Measurements from ENCODE around the gene ADGRL3. TPM values are rescaled to one million over a fixed set of nuclear protein-coding genes. Genes with fewer than 3 reads are reported as not detected.
"Not testable (repeated sequence)": the region's sequence is repeated elsewhere in the genome, so short reads cannot be mapped to it uniquely, and the experiment has no call there.

The ADGRL3 gene
- total RNA-seq, 2 experiments from 2014 or later, result not detected

GRCh38 chr4:61959087-61959486 is 759.0 kb downstream of the ADGRL3 start:
- POLR2A ChIA-PET, result no interaction called here
- ATAC-seq (ENCODE audit: low read depth), result no peak
- Mint-ChIP-seq H3K36me3 (no peaks in the 10 kb centered on the region), H3K4me3 (no peak overlapping the region), H3K27ac (no peak overlapping the region), H3K27me3 (no peaks in the 10 kb centered on the region), H3K9me3 (peaks cover 8% of the 10 kb centered on the region), H3K4me1 (no peaks in the 10 kb centered on the region)
- DNase-seq, result no peak

- Mint-ChIP-seq H3K4me3 (no peak overlapping the region), H3K27me3 (no peaks in the 10 kb centered on the region), H3K27ac (no peak overlapping the region), H3K9me3 (peaks cover 2% of the 10 kb centered on the region), H3K4me1 (no peaks in the 10 kb centered on the region), H3K36me3 (no peaks in the 10 kb centered on the region)
- POLR2A ChIA-PET, result no interaction called here
- ATAC-seq (ENCODE audit: low read depth) (no peak), DNase-seq (no peak)
Measured at GRCh38 chr4:61984260-61984909, 784.3 kb downstream of the ADGRL3 start.

- DNase-seq (no peak), ATAC-seq (ENCODE audit: low read depth) (no peak)
- POLR2A ChIA-PET, result no interaction called here
- H3K4me3 Mint-ChIP-seq, result no peak overlapping the region
- peaks cover 2% of the 10 kb centered on the region for H3K9me3 Mint-ChIP-seq
- H3K4me1 Mint-ChIP-seq, result no peaks in the 10 kb centered on the region
- H3K27me3 Mint-ChIP-seq, result no peaks in the 10 kb centered on the region
- H3K36me3 Mint-ChIP-seq, result no peaks in the 10 kb centered on the region
- H3K27ac Mint-ChIP-seq, result no peak overlapping the region
Measured at GRCh38 chr4:61985426-61985825, 785.3 kb downstream of the ADGRL3 start.

- H3K36me3 Mint-ChIP-seq; DNase-seq; H3K4me1 Mint-ChIP-seq; H3K27me3 Mint-ChIP-seq; ATAC-seq (ENCODE audit: low read depth); H3K9me3 Mint-ChIP-seq; H3K4me3 Mint-ChIP-seq; POLR2A ChIA-PET; H3K27ac Mint-ChIP-seq: not testable (repeated sequence)
Measured at GRCh38 chr4:61986929-61987328, 786.8 kb downstream of the ADGRL3 start.

GRCh38 chr4:61992351-61992750 is 792.2 kb downstream of the ADGRL3 start:
- Mint-ChIP-seq H3K27ac (no peak overlapping the region), H3K27me3 (no peaks in the 10 kb centered on the region), H3K4me3 (no peak overlapping the region), H3K4me1 (no peaks in the 10 kb centered on the region), H3K9me3 (peaks cover 1% of the 10 kb centered on the region), H3K36me3 (no peaks in the 10 kb centered on the region)
- DNase-seq (no peak), ATAC-seq (ENCODE audit: low read depth) (no peak)
- POLR2A ChIA-PET, result no interaction called here

GRCh38 chr4:61994036-61994435 is 793.9 kb downstream of the ADGRL3 start:
- H3K27ac Mint-ChIP-seq, result no peak overlapping the region
- no peaks in the 10 kb centered on the region for H3K27me3 Mint-ChIP-seq
- no peaks in the 10 kb centered on the region for H3K36me3 Mint-ChIP-seq
- ATAC-seq (ENCODE audit: low read depth), result no peak
- H3K4me3 Mint-ChIP-seq, result no peak overlapping the region
- peaks cover 1% of the 10 kb centered on the region for H3K9me3 Mint-ChIP-seq
- POLR2A ChIA-PET, result no interaction called here
- no peaks in the 10 kb centered on the region for H3K4me1 Mint-ChIP-seq
- DNase-seq, result no peak

GRCh38 chr4:61995717-61996340 is 795.7 kb downstream of the ADGRL3 start:
- Mint-ChIP-seq H3K27ac (no peak overlapping the region), H3K27me3 (no peaks in the 10 kb centered on the region), H3K4me3 (no peak overlapping the region), H3K36me3 (no peaks in the 10 kb centered on the region), H3K9me3 (peaks cover 1% of the 10 kb centered on the region), H3K4me1 (no peaks in the 10 kb centered on the region)
- POLR2A ChIA-PET, result no interaction called here
- ATAC-seq (ENCODE audit: low read depth) (no peak), DNase-seq (no peak)

GRCh38 chr4:61996943-61997342 is 796.8 kb downstream of the ADGRL3 start:
- H3K9me3 Mint-ChIP-seq, result peaks cover 1% of the 10 kb centered on the region
- DNase-seq, result no peak

GRCh38 chr4:61997831-61998230 is 797.7 kb downstream of the ADGRL3 start:
- Mint-ChIP-seq H3K27me3 (no peaks in the 10 kb centered on the region), H3K27ac (no peak overlapping the region), H3K9me3 (peaks cover 1% of the 10 kb centered on the region), H3K4me3 (no peak overlapping the region), H3K4me1 (no peaks in the 10 kb centered on the region), H3K36me3 (no peaks in the 10 kb centered on the region)
- ATAC-seq (ENCODE audit: low read depth) (no peak), DNase-seq (no peak)
- POLR2A ChIA-PET, result no interaction called here

More at GRCh38 chr4:61996943-61997342, 796.8 kb downstream of the ADGRL3 start:
- ATAC-seq (ENCODE audit: low read depth), result no peak
- Mint-ChIP-seq H3K4me3 (no peak overlapping the region), H3K27ac (no peak overlapping the region), H3K4me1 (no peaks in the 10 kb centered on the region), H3K36me3 (no peaks in the 10 kb centered on the region), H3K27me3 (no peaks in the 10 kb centered on the region)
- POLR2A ChIA-PET, result no interaction called here

GRCh38 chr4:62003695-62004094 is 803.6 kb downstream of the ADGRL3 start:
- DNase-seq, result no peak
- POLR2A ChIA-PET, result no interaction called here
- H3K4me1 Mint-ChIP-seq, result no peaks in the 10 kb centered on the region
- no peak for ATAC-seq (ENCODE audit: low read depth)
- no peaks in the 10 kb centered on the region for H3K36me3 Mint-ChIP-seq
- no peaks in the 10 kb centered on the region for H3K27me3 Mint-ChIP-seq
- no peak overlapping the region for H3K4me3 Mint-ChIP-seq
- peaks cover 6% of the 10 kb centered on the region for H3K9me3 Mint-ChIP-seq
- no peak overlapping the region for H3K27ac Mint-ChIP-seq

- Mint-ChIP-seq H3K27ac (no peak overlapping the region), H3K4me1 (no peaks in the 10 kb centered on the region), H3K4me3 (no peak overlapping the region)
Measured at GRCh38 chr4:62004881-62005280, 804.8 kb downstream of the ADGRL3 start.

GRCh38 chr4:62006108-62006507 is 806.0 kb downstream of the ADGRL3 start:
- Mint-ChIP-seq H3K36me3 (no peaks in the 10 kb centered on the region), H3K9me3 (peaks cover 6% of the 10 kb centered on the region), H3K27me3 (no peaks in the 10 kb centered on the region), H3K27ac (no peak overlapping the region), H3K4me3 (no peak overlapping the region), H3K4me1 (no peaks in the 10 kb centered on the region)
- POLR2A ChIA-PET, result no interaction called here
- DNase-seq (no peak), ATAC-seq (ENCODE audit: low read depth) (no peak)

More at GRCh38 chr4:62004881-62005280, 804.8 kb downstream of the ADGRL3 start:
- DNase-seq, result no peak
- ATAC-seq (ENCODE audit: low read depth), result no peak
- POLR2A ChIA-PET, result no interaction called here
- H3K9me3 Mint-ChIP-seq, result peaks cover 6% of the 10 kb centered on the region
- no peaks in the 10 kb centered on the region for H3K36me3 Mint-ChIP-seq
- H3K27me3 Mint-ChIP-seq, result no peaks in the 10 kb centered on the region

- Mint-ChIP-seq H3K4me3 (no peak overlapping the region), H3K4me1 (no peaks in the 10 kb centered on the region), H3K9me3 (peaks cover 8% of the 10 kb centered on the region), H3K36me3 (no peaks in the 10 kb centered on the region), H3K27ac (no peak overlapping the region), H3K27me3 (no peaks in the 10 kb centered on the region)
- POLR2A ChIA-PET, result no interaction called here
- ATAC-seq (ENCODE audit: low read depth) (no peak), DNase-seq (no peak)
Measured at GRCh38 chr4:62015043-62015739, 815.1 kb downstream of the ADGRL3 start.

- ATAC-seq (ENCODE audit: low read depth) (no peak), DNase-seq (no peak)
- Mint-ChIP-seq H3K27me3 (no peaks in the 10 kb centered on the region), H3K9me3 (peaks cover 5% of the 10 kb centered on the region), H3K36me3 (no peaks in the 10 kb centered on the region), H3K27ac (no peak overlapping the region), H3K4me3 (no peak overlapping the region), H3K4me1 (no peaks in the 10 kb centered on the region)
- POLR2A ChIA-PET, result no interaction called here
Measured at GRCh38 chr4:62018537-62018936, 818.4 kb downstream of the ADGRL3 start.

Measured in activated naive CD8-positive, alpha-beta T cell treated with anti-CD3 and anti-CD28 coated beads, Interleukin-2, amount 10 ng/mL, durations not matched to agents 7 days and 5 days (primary cell).